Activated T-cell treated with anti-CD3 and anti-CD28 coated beads for 4 hours (primary cell): Measurements from ENCODE around the gene ITPKB.

Source experiments
- DNase-seq: peaks from one replicate; pipeline ENCODE4 v3.0.0-alpha.2; 2020

ITPKB gene

GRCh38 chr1:226702957-226703831, 35.9 kb downstream of the ITPKB start:
- DNase-seq: peak; percentile 74

GRCh38 chr1:226702318-226702956, 36.6 kb downstream of the ITPKB start:
- DNase-seq: no peak

GRCh38 chr1:226700861-226701260, 38.2 kb downstream of the ITPKB start:
- DNase-seq: no peak

GRCh38 chr1:226699166-226699565, 39.9 kb downstream of the ITPKB start:
- no peak for DNase-seq

- DNase-seq: no peak
Measured at GRCh38 chr1:226698659-226699058, 40.4 kb downstream of the ITPKB start.

- DNase-seq: no peak
Measured at GRCh38 chr1:226697929-226698544, 41.0 kb downstream of the ITPKB start.

- no peak for DNase-seq
Measured at GRCh38 chr1:226697151-226697928, 41.7 kb downstream of the ITPKB start.

- no peak for DNase-seq
Measured at GRCh38 chr1:226696547-226696946, 42.5 kb downstream of the ITPKB start.

GRCh38 chr1:226695335-226695900, 43.7 kb downstream of the ITPKB start:
- DNase-seq: no peak

GRCh38 chr1:226692823-226693222, 46.3 kb downstream of the ITPKB start:
- no peak for DNase-seq

GRCh38 chr1:226692051-226692792, 46.9 kb downstream of the ITPKB start:
- no peak for DNase-seq

- DNase-seq: no peak
Measured at GRCh38 chr1:226691247-226691646, 47.8 kb downstream of the ITPKB start.

- no peak for DNase-seq
Measured at GRCh38 chr1:226690460-226690982, 48.6 kb downstream of the ITPKB start.

GRCh38 chr1:226688808-226689207, 50.3 kb downstream of the ITPKB start:
- no peak for DNase-seq

- DNase-seq: no peak
Measured at GRCh38 chr1:226688056-226688748, 50.9 kb downstream of the ITPKB start.

- no peak for DNase-seq
Measured at GRCh38 chr1:226687426-226687825, 51.7 kb downstream of the ITPKB start.

- no peak for DNase-seq
Measured at GRCh38 chr1:226686440-226687425, 52.3 kb downstream of the ITPKB start.

GRCh38 chr1:226685196-226685820, 53.8 kb downstream of the ITPKB start:
- DNase-seq: no peak

- DNase-seq: no peak
Measured at GRCh38 chr1:226684026-226684425, 55.1 kb downstream of the ITPKB start.
